Measurements from ENCODE around the gene ZHX3.

- TF ChIP-seq CTCF (IDR thresholded peaks at IDR 0.05; ENCODE audit: insufficient read depth, low read length) (no peak), POLR2AphosphoS5 (IDR thresholded peaks at IDR 0.05; ENCODE audit: low read depth) (no peak), GABPA (IDR thresholded peaks at IDR 0.05; ENCODE audit: low read depth) (no peak), REST (IDR thresholded peaks at IDR 0.05; ENCODE audit: insufficient replicate concordance, low read depth) (no peak), SPI1 (IDR thresholded peaks at IDR 0.05; ENCODE audit: borderline replicate concordance, low read depth) (no peak)
These were observed 19.4 kb upstream of the ZHX3 start for GRCh38 chr20:41336711-41337492.
